ENCODE measurements around the gene LRCH1. TPM values are rescaled to one million over a fixed set of nuclear protein-coding genes. Genes with fewer than 3 reads are reported as not detected.

The LRCH1 gene
- polyA plus RNA-seq, 3 donors: 30.8 to 35.4 (median 33.6) TPM

GRCh38 chr13:46559272-46559805, 6.4 kb downstream of the LRCH1 start:
- DNase-seq (ENCODE audit: low read depth in 3 of 3, low spot score in 2 of 3): no peak

DNA sequence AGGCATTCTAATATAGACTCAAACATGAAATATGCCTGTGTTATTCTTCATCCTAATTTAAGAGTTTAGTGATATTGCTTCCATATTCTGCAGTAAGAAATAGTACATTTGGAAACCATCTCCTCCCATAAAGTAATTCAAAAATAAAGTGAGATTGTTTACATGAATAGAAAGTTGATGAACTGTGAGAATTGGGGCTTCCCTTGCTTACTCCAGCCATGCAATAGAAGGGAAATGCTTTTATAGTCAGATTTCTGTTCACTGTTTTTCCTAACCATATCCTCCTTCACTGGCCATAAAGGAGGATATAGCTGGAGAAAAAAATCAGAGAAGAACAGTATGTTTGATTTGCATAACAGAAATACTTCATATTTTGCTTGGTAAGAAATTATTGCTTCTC, 7.8 kb downstream of the LRCH1 start:
- DNase-seq (ENCODE audit: low read depth in 3 of 3, low spot score in 2 of 3): no peak

GRCh38 chr13:46561286-46561685, 8.3 kb downstream of the LRCH1 start:
- no peak for DNase-seq (ENCODE audit: low read depth in 3 of 3, low spot score in 2 of 3)

- no peak for DNase-seq (ENCODE audit: low read depth in 3 of 3, low spot score in 2 of 3)
Observed at GRCh38 chr13:46561691-46562090, 8.7 kb downstream of the LRCH1 start.

GRCh38 chr13:46562152-46562551, 9.2 kb downstream of the LRCH1 start:
- no peak for DNase-seq (ENCODE audit: low read depth in 3 of 3, low spot score in 2 of 3)

DNA sequence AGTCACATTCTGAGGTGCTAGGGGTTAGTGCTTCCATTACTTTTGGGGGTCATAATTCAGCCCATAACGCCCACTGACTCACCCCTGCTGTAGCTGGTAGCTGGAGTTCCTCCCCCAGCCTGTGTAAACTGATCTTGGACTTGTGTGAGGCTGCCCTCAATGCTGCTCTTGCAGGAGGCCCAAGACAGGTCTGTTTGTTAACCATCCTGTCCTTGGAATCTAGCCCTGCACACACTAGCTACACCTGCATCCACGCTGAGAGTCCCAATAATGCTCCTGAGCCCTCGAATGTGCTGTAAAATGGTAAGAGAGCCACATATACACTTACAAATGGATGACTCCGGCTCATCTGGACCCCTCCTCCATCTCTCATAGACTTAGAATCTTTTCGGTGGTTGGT, 9.6 kb downstream of the LRCH1 start:
- DNase-seq (ENCODE audit: low read depth in 3 of 3, low spot score in 2 of 3): no peak

- no peak for DNase-seq (ENCODE audit: low read depth in 3 of 3, low spot score in 2 of 3)
Observed at GRCh38 chr13:46565808-46566750, 13.1 kb downstream of the LRCH1 start.

DNA sequence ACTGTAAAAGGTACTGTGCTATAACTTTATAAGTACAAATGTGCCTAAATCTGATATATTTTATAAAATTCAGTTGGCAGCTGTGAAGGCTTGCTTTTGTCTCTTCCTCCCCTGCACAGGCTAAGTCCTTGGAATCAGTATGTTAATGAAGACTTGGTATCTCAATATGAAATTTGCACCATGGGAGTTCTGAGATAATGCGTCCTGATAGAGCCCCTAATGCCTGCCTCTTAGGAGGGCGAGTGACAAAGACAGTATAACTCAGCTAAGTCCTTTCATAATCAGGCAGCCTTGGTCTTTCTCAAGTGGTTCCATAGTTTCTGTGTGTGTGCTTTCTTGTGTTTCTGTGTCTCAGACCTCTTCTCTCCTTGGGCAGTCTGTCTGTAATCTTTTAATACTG, 14.7 kb downstream of the LRCH1 start:
- DNase-seq (ENCODE audit: low read depth in 3 of 3, low spot score in 2 of 3): no peak

DNA sequence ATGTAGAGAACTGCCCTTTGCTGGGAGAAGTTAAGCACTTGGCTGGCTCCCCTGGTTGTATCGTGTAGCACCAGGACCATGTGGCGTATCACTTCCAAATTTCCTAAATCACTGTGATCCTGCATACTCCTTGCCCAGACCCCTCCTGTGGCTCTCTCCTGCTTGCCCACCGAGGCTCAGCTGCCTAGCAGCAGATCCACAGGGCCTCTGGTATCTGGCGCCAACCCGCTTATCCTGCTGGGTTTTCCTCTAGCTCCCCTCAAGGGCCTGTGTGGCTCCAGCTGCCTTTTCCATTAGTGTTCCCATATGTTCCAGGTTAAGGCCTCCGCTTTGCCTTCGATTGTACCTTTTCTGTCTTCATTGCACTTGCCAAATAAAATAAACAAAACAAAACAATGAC, 16.5 kb downstream of the LRCH1 start:
- DNase-seq (ENCODE audit: low read depth in 3 of 3, low spot score in 2 of 3): no peak

DNA sequence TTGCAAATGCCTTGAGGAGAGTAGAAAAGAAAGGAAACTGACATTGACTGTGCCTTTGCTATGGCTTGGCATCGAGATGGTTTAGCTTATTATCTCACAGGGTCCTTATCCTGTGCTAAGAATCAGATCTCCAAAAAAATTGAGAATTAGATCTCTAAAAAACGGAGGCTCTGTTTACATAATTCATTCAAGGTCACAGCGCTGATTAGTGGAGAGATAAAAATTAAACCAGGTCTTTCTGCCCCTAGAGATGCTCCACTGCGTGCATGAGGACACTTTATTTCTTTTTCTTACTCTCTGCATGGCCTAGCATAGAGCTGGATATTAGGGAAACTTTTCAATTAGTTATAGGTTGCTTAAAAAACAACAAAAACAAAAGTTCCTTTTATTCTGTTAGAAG, 17.3 kb downstream of the LRCH1 start:
- DNase-seq (ENCODE audit: low read depth in 3 of 3, low spot score in 2 of 3): no peak

DNA sequence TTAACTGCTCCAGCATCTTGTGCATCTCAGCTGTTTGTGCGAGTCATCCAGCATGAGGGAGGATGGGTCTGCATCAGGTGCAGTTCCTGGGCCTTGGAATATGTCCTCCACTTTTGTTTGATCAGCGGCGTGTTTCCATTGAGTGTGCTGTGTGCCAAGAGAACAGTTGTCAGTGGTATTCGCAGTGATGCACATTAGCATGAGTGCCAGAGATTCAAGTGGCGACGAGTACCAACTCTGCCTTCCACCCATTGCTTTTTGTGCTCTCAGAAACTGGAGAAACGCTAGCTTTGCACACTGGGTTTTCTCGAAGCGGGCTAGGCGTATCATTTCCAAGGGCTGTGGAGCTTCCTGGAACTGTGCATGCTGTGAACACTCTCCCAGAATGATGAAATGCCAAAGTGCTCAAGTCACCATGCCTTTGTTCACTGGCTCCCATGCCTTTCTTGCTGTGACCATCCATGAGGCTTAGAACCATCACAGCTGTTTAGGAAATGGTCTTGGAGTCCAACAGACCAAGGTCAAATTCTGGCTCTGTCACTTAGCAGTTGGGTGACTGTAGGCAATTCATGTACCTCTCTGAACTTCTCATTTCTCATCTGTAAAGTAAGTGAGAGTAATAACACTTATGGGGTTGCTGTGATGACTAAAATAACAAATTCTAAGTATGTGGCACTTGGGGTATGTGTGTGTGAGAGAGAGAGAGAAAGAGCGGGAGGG, 18.4 kb downstream of the LRCH1 start:
- no peak for DNase-seq (ENCODE audit: low read depth in 3 of 3, low spot score in 2 of 3)

- no peak for DNase-seq (ENCODE audit: low read depth in 3 of 3, low spot score in 2 of 3)
Observed at GRCh38 chr13:46571909-46572595, 19.1 kb downstream of the LRCH1 start.

DNA sequence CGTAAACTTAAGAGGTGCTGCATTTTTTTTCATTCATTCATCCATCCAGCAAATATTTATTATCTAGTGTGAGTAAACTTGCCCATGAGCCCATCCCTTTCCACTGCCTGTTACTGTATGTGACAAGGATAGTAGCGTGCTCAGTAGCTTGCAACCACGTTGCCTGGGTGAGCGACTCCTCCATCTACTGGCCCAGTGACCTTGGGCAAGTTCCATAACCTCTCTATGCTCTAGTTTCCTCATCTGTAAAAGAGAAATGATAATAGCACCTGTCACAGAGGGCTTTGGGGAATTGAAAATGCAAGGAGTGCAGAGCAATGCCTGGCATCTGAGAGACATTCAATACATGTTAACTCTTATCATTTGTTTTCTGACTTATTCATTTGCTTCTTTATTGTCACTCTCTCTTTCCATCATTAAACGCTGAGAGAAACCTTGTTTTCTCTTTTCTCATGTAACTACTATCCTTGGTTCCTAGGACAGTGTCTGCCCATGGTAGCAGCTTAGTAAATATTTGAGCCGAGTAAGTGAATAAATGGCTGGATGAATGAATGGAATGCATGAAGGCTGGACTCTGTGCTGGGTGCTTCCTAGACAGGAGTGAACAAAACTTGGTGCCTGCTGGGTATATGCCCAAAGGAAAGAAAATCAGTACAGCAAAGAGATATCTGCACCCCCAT, 19.9 kb downstream of the LRCH1 start:
- no peak for DNase-seq (ENCODE audit: low read depth in 3 of 3, low spot score in 2 of 3)

DNA sequence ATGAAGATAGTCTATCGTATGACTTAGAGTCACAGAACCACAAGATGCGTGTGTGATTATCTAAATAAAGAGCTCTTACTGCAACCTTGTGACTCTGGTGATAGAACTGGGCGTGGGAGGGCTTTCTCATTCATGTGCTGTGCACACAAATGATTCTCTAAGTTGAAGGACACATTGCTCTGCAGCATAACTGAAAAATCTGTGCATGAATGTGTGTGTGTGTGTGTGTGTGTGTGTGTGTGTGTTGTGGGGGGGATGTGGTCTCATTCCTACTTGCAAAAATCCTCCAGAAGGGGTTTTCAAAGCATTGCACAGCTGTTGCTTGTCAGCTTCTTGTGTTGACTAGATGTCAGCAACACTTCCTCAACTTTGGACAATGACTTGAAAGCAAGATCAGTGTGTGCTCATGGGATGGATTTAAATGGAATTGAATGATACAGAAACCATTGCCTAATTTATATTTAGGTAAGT, 22.4 kb downstream of the LRCH1 start:
- DNase-seq (ENCODE audit: low read depth in 3 of 3, low spot score in 2 of 3): no peak

- DNase-seq (ENCODE audit: low read depth in 3 of 3, low spot score in 2 of 3): no peak
Observed at GRCh38 chr13:46575818-46576221, 22.9 kb downstream of the LRCH1 start.

- DNase-seq (ENCODE audit: low read depth in 3 of 3, low spot score in 2 of 3): no peak
Observed at GRCh38 chr13:46576762-46577161, 23.8 kb downstream of the LRCH1 start.

- no peak for DNase-seq (ENCODE audit: low read depth in 3 of 3, low spot score in 2 of 3)
Observed at GRCh38 chr13:46577696-46578589, 25.0 kb downstream of the LRCH1 start.

- no peak for DNase-seq (ENCODE audit: low read depth in 3 of 3, low spot score in 2 of 3)
Observed at GRCh38 chr13:46578590-46578975, 25.6 kb downstream of the LRCH1 start.

GRCh38 chr13:46580362-46580839, 27.4 kb downstream of the LRCH1 start:
- no peak for DNase-seq (ENCODE audit: low read depth in 3 of 3, low spot score in 2 of 3)
